ENCODE results near the gene GALNT9. TPM values are rescaled to one million over a fixed set of nuclear protein-coding genes. Genes with fewer than 3 reads are reported as not detected.

The GALNT9 gene
- total RNA-seq, 1 experiment from 2014 or later, result 2.6 TPM

GRCh38 chr12:132168311-132169031 lies 160.9 kb downstream of the GALNT9 start:
- CTCF ChIA-PET, result no interaction called here
- no peak overlapping the region for H2AFZ ChIP-seq (ENCODE audit: low read depth, low read length, poor library complexity, severe bottlenecking)
- H3K79me2 ChIP-seq (ENCODE audit: insufficient read depth, low read length), result no peaks in the 10 kb centered on the region
- H3K9me3 ChIP-seq (ENCODE audit: control insufficient read depth in 1 of 2, insufficient read depth in 1 of 2, low read depth in 1 of 2, low read length in 2 of 2), result no peaks in the 10 kb centered on the region
- no peaks in the 10 kb centered on the region for H4K20me1 ChIP-seq (ENCODE audit: insufficient read depth)
- POLR2A ChIA-PET, result no interaction called here
- intact Hi-C loops (cut with micrococcal nuclease), result no loop called here
- BruUV-seq (replicated peaks), result no TSS peak
- H3K4me1 ChIP-seq (ENCODE audit: control insufficient read depth in 1 of 2, insufficient read depth in 2 of 2, low read length in 2 of 2), result peaks cover 0 to 2% of the 10 kb centered on the region in 2 experiments; a peak in 1 of 4 replicates
- no peaks in the 10 kb centered on the region for H3K36me3 ChIP-seq (ENCODE audit: control insufficient read depth in 1 of 2, insufficient read depth in 2 of 2, low read length in 2 of 2)
- TF ChIP-seq EZH2phosphoT487 (IDR thresholded peaks at IDR 0.05; ENCODE audit: borderline replicate concordance), result no peak
- no peak for TF ChIP-seq CTCF (IDR thresholded peaks at IDR 0.05 in 2 of 3, conservative IDR thresholded peaks at IDR 0.05 in 1 of 3; ENCODE audit: borderline replicate concordance in 1 of 3, insufficient read depth in 1 of 3, low read depth in 2 of 3, low read length in 2 of 3)
- TF ChIP-seq CBX3 (IDR thresholded peaks at IDR 0.05; ENCODE audit: low read depth), result no peak
- TF ChIP-seq SIN3A (IDR thresholded peaks at IDR 0.05; ENCODE audit: low read depth), result no peak
- TF ChIP-seq ZNF274 (IDR thresholded peaks at IDR 0.05; ENCODE audit: low read depth, low read length), result no peak
- RAD21 ChIA-PET (ENCODE audit: low non-redundant PET in 1 of 2, low total read pairs in 2 of 2, uncharacterized antibody in 2 of 2, unreplicated experiment in 2 of 2), result interaction anchor here in 1 of 2 experiments (0.5 kb wide), 1 partner anchor 219 kb away, joined by 3 read pairs; the partner anchor contains the start of gene EP400
- H3K27ac ChIP-seq (ENCODE audit: low read depth, low read length), result no peak overlapping the region
- H3K9ac ChIP-seq (ENCODE audit: low read length), result no peak overlapping the region
- no peaks in the 10 kb centered on the region for H3K27me3 ChIP-seq (ENCODE audit: insufficient read depth, low read length)
- DNase-seq (ENCODE audit: low read depth, low spot score) (no peak), ATAC-seq (no peak)
- H3K4me3 ChIP-seq (replicated peaks in 1 of 2; ENCODE audit: low read depth in 1 of 2, low read length in 2 of 2), result no peak overlapping the region
- no peaks in the 10 kb centered on the region for H3K9me2 ChIP-seq (ENCODE audit: insufficient read depth)
- no peak overlapping the region for H3K4me2 ChIP-seq (ENCODE audit: low read length)

Data from HCT116 (cell line).